Heart right ventricle (tissue), 16 donors: ENCODE measurements around the gene MS4A13. TPM values are rescaled to one million over a fixed set of nuclear protein-coding genes. Genes with fewer than 3 reads are reported as not detected.
"Not testable (repeated sequence)": the region's sequence is repeated elsewhere in the genome, so short reads cannot be mapped to it uniquely, and the experiment has no call there.

Source experiments
- ATAC-seq, 8 donors: fragments of 200-7000 bp; cut with Tn5 transposase; one replicate each; pipeline ENCODE4 v1.9.1; 2020; ENCODE audit warnings: mild to moderate bottlenecking in 8 of 8, moderate library complexity in 8 of 8, moderate number of reproducible peaks in 1 of 8
- DNase-seq, 2 donors: peaks; one replicate each; pipeline ENCODE4 v3.0.0-alpha.2; 2020
- H3K27ac ChIP-seq, 10 donors: fragments of 200-600 bp; sonication (generic) in 2 of 10; one replicate each; pipeline versions ENCODE4 v1.5.0 to v1.8.0; 2020 to 2022; ENCODE audit warnings: mild to moderate bottlenecking in 3 of 10
- H3K27me3 ChIP-seq, 7 donors: fragments of 200-600 bp; one replicate each; pipeline ENCODE4 v1.8.0; 2021 to 2022; ENCODE audit warnings: mild to moderate bottlenecking in 2 of 7
- H3K36me3 ChIP-seq, 9 donors: fragments of 200-600 bp; sonication (generic) in 1 of 9; one replicate each; pipeline versions ENCODE4 v1.5.0 to v1.8.0; 2020 to 2022; ENCODE audit warnings: mild to moderate bottlenecking in 2 of 9
- H3K4me1 ChIP-seq, 9 donors: fragments of 200-600 bp; sonication (generic) in 1 of 9; one replicate each; pipeline versions ENCODE4 v1.5.0 to v1.8.0; 2020 to 2022; ENCODE audit warnings: mild to moderate bottlenecking in 4 of 9
- H3K4me3 ChIP-seq, 10 donors: fragments of 200-600 bp; sonication (generic) in 2 of 10; one replicate each; pipeline versions ENCODE4 v1.5.0 to v1.8.0; 2020 to 2022; ENCODE audit warnings: mild to moderate bottlenecking in 7 of 10, moderate library complexity in 2 of 10
- H3K9me3 ChIP-seq, 11 donors: fragments of 200-600 bp in 10 of 11; sonication (generic) in 2 of 11; one replicate each; pipeline versions ENCODE4 v1.5.0 to v1.8.0; 2013 to 2022; ENCODE audit warnings: mild to moderate bottlenecking in 2 of 11, control low read depth in 1 of 11, moderate library complexity in 1 of 11
- WGBS, 2 donors: extraction: QIAGEN DNeasy Blood & Tissue Kit; methylation state at CpG; one replicate each; pipeline ENCODE4 v1.1.7; 2013; ENCODE audit warnings: inconsistent platforms in 1 of 2; 5-methylcytosine and 5-hydroxymethylcytosine counted together
- intact Hi-C, 10 donors: fragments of 100-400 bp; cut with DNase I; formaldehyde crosslinking; loops; one replicate each; pipeline versions ENCODE4 v1.11.1 to v1.14.2; 2022
- polyA plus RNA-seq, 2 donors: library from polyadenylated mRNA; stranded (reverse); fragments of 200-250 nt; gene quantifications; one replicate each; pipeline ENCODE4 v1.2.3, GENCODE V29; 2013
- total RNA-seq, 10 donors: library from RNA; stranded (reverse); fragmentation: NEBNext Ultra II Directional in 3 of 10; extraction: Animal tissue kit (Norgen Biotek cat#: 25700) in 3 of 10; gene quantifications; one replicate each; pipeline versions ENCODE4 v1.2.1 to v1.2.4, GENCODE V29; 2021 to 2023
- TF ChIP-seq, protein P1 (sequence below), 9 donors: fragments of 200-600 bp; sonication (generic) in 2 of 9; IDR thresholded peaks; one replicate each; pipeline versions ENCODE4 v1.5.0 to v1.8.0; 2021 to 2022; ENCODE audit warnings: antibody characterized with exemption in 9 of 9, mild to moderate bottlenecking in 5 of 9, moderate library complexity in 1 of 9
- donor health status: Arrhythmogenic right ventricular cardiomyopathy.
- donor health status: ischemic (EF 13 %, LVEDD 7.1; RV severe dilation, severe dysfunction).
- donor health status: healthy with polysubstance abuse.
- donor health status: DM: no; HTN: yes; CAD: no.
- donor health status: DM: no; HTN: no; CAD: no.
- donor health status: ischemic (EF 25% LVEDD 6.9; RV normal size, moderate dysfunction).
- donor health status: ischemic (EF 25% LVEDD 5.7; RV mildly dilated, moderate dysfunction).
- donor health status: healthy.
- donor health status: DM: yes; HTN: yes; CAD: no.
- donor health status: Ischemic cardiomyopathy.
- donor health status: ischemic (EF 35%, LVEDD 5.7; RV mildly dilated, moderate dysfunction).
- donor health status: nonischemic (EF 11% LVEDD 7.7; RV severe dilation, severe dysfunction).
- donor health status: DM: yes; HTN: yes; CAD: no.
- donor health status: PGD.
- donor health status: ischemic (EF 29% LVEDD 5.4; RV normal size, mild dysfunction).
- donor health status: nonischemic (EF 23%, LVEDD 6.1; RV moderate dilation, normal function).

MS4A13 gene
- total and polyA plus RNA-seq, 12 donors: not detected

DNA sequence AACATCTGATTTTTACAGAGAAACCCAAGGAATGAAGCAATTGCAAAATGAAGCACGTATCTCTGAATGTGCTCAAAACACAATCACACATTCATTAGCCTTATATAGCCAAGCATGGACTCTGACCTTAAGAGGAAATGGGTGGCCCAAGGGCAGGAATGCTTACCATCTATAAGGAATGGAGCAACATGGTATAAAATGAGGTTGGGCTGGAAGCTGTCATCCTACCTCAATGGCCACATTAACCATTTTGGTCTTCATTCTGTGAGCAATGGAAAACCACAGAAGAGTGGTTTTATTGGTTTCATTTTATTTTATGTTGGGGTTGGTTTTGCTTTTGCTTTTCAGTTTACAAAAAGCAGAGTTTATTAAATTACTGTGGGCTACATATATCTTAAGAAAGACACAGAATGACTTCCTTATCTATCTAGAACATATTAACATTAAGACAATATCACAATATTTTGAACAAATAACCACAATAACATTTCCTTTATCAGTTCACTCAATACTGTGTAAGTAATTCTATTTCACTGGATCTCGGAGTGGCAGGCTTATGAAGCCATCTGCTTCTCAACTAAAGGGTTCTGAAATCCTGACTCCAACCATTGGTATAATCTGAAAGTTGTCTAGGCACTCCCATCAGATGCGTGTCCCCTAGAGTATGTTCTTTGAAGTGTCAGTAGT lies 10.8 kb upstream of the MS4A13 start:
- ATAC-seq: no peak
- H3K4me1 ChIP-seq: no peaks in the 10 kb centered on the region
- peaks cover 0 to 2% (median 0%) of the 10 kb centered on the region in 11 donors for H3K9me3 ChIP-seq
- TF ChIP-seq, protein P1, sequence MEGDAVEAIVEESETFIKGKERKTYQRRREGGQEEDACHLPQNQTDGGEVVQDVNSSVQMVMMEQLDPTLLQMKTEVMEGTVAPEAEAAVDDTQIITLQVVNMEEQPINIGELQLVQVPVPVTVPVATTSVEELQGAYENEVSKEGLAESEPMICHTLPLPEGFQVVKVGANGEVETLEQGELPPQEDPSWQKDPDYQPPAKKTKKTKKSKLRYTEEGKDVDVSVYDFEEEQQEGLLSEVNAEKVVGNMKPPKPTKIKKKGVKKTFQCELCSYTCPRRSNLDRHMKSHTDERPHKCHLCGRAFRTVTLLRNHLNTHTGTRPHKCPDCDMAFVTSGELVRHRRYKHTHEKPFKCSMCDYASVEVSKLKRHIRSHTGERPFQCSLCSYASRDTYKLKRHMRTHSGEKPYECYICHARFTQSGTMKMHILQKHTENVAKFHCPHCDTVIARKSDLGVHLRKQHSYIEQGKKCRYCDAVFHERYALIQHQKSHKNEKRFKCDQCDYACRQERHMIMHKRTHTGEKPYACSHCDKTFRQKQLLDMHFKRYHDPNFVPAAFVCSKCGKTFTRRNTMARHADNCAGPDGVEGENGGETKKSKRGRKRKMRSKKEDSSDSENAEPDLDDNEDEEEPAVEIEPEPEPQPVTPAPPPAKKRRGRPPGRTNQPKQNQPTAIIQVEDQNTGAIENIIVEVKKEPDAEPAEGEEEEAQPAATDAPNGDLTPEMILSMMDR (IDR thresholded peaks at IDR 0.05): no peak
- H3K4me3 ChIP-seq: no peak overlapping the region
- intact Hi-C loops: no loop called here
- no peaks in the 10 kb centered on the region for H3K36me3 ChIP-seq
- no peaks in the 10 kb centered on the region for H3K27me3 ChIP-seq
- 70 to 78% methylated on average over 3 of the region's 3 CpGs for WGBS, 2 donors
- H3K27ac ChIP-seq: no peak overlapping the region
- no peak for DNase-seq

DNA sequence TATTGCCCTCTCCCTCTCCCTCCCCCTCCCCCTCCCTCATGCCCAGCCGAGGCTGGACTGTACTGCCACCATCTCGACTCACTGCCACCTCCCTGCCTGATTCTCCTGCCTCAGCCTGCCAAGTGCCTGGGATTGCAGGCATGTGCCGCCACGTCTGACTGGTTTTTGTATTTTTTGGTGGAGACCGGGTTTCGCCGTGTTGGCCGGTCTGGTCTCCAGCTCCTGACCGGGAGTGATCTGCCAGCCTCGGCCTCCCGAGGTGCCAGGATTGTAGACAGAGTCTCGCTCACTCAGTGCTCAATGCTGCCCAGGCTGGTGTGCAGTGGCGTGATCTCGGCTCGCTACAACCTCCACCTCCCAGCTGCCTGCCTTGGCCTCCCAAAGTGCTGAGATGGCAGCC lies 5.6 kb upstream of the MS4A13 start:
- 80 to 82% methylated on average over 15 of the region's 15 CpGs for WGBS, 2 donors
- not testable (repeated sequence) for ATAC-seq, H3K4me3 ChIP-seq

DNA sequence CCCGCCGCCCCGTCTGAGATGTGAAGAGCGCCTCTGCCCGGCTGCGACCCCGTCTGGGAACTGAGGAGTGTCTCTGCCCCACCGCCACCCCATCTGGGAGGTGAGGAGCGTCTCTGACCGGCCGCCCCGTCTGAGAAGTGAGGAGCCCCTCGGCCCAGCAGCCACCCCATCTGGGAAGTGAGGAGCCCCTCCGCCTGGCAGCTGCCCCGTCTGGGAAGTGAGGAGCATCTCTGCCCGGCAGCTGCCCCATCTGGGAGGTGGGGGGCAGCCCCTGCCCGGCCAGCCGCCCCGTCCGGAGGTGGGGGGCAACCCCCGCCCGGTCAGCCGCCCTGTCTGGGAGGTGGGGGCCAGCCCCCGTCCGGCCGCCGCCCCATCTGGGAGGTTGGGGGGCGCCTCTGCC lies 5.0 kb upstream of the MS4A13 start:
- H3K27me3 ChIP-seq, H3K4me1 ChIP-seq, intact Hi-C loops, H3K4me3 ChIP-seq, ATAC-seq, H3K9me3 ChIP-seq, DNase-seq, H3K27ac ChIP-seq, H3K36me3 ChIP-seq: not testable (repeated sequence)
- WGBS, 2 donors: 94 to 96% methylated on average over 27 to 28 of the region's 28 CpGs

More for the DNA sequence above, 5.6 kb upstream of the MS4A13 start:
- H3K27me3 ChIP-seq, H3K36me3 ChIP-seq, H3K27ac ChIP-seq, H3K9me3 ChIP-seq, DNase-seq, H3K4me1 ChIP-seq, intact Hi-C loops: not testable (repeated sequence)

DNA sequence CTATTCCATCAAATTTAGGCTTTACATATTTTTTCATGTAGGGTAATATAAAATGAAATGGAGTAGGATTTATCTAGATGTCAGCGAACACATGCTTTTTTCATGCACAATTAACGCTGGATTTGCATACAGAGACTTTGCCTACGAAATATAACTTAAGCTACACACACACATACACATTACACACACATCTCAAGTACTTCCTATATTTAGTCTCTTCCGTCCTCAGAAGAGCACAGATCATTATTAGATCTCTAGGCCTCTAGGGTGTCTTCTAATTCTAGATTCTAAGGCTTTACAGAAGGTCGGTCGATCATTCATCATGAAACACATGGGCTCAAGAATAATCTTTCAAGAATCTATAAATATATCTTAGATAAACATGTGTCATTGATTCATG lies 3.8 kb upstream of the MS4A13 start:
- Histone ChIP-seq H3K4me1 (no peaks in the 10 kb centered on the region), H3K27me3 (no peaks in the 10 kb centered on the region), H3K36me3 (no peaks in the 10 kb centered on the region), H3K9me3 (no peaks in the 10 kb centered on the region), H3K4me3 (no peak overlapping the region), H3K27ac (no peak overlapping the region)
- intact Hi-C loops: no loop called here
- 55 to 59% methylated on average over 6 of the region's 6 CpGs for WGBS, 2 donors
- ATAC-seq (no peak), DNase-seq (no peak)
- TF ChIP-seq, protein P1 (IDR thresholded peaks at IDR 0.05): no peak

DNA sequence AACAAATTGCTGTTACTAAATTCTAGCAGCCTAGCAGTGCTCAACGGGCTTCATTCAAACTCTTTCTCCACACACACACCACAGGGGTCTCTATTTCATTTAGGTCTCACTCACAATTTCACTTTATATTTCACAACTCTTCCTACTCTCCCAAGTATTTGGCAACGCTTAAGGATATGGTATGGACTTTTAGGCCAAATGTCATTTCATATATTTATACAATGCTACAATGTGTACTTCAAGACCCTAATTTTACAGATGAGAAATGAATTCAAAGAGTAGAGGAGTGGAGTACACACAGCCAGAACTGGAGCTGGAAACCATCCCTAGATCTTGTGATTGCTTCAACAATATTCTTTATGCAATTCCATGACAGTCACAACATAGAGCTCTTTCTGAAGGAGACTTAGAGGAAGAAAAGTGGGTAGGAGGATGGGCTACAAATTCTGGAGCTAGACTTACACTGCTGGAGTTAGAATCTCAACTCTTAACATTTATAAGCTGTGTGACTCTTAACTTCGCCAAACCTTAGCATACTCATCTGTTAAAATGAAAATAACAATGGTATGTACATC lies 2.5 kb upstream of the MS4A13 start:
- TF ChIP-seq, protein P1 (IDR thresholded peaks at IDR 0.05): no peak
- WGBS, 2 donors: 69 to 74% methylated on average over 3 of the region's 3 CpGs

More for the DNA sequence above, 2.5 kb upstream of the MS4A13 start:
- no peaks in the 10 kb centered on the region for H3K9me3 ChIP-seq
- intact Hi-C loops: no loop called here
- H3K27me3 ChIP-seq: peaks cover 0 to 5% (median 0%) of the 10 kb centered on the region in 7 donors
- H3K27ac ChIP-seq: no peak overlapping the region
- no peak overlapping the region for H3K4me3 ChIP-seq
- ATAC-seq (no peak), DNase-seq (no peak)
- H3K36me3 ChIP-seq: no peaks in the 10 kb centered on the region
- H3K4me1 ChIP-seq: no peaks in the 10 kb centered on the region
